Inflammatory macrophage treated with lipopolysaccharide for 1 hour (primary cell): Measurements from ENCODE around the gene MRPS14.
A peak's percentile ranks its signal among the peaks of the same experiment; 100 is the strongest.

Source experiments
- DNase-seq, 2 donors: peaks; one replicate each; pipeline ENCODE4 v3.0.0-alpha.2; 2020 to 2022

MRPS14 gene

DNA sequence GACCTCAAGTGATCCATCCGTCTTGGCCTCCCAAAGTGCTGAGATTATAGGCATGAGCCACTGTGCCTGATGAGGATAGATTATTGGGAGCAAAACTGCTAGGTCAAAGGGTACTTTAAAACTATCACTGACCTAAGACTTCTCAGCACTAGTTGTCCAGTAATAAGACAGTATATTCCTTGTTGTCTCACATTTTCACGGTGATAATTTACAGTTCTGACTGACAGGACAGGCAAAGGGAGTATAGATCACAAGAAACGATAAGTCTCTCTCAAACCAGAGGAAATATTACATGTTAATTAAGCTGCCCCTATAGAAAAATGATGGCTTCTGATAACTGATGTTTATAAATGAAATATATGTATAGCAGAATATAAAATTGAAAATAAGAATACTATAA lies 3.7 kb downstream of the MRPS14 start:
- DNase-seq, result no peak

GRCh38 chr1:175015243-175015642 lies 8.0 kb downstream of the MRPS14 start:
- no peak for DNase-seq

GRCh38 chr1:175013445-175013844 lies 9.8 kb downstream of the MRPS14 start:
- DNase-seq, result no peak

DNA sequence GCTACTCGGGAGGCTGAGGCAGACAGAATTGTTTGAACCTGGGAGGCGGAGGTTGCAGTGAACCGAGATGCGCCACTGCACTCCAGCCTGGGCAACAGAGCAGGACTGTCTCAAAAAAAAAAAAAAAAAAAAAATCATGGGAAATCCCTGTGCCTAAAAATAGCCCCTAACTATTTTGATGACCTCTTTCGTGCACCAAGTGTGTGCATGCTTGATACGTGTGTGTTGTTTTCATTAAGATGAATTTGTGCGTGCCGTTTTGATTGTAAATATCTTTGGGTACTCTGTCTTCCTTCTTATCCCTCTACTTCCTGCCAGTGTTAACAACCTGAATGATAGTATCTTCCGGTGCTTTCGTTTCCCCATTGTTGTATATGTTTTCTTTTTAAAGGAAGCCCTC lies 13.7 kb downstream of the MRPS14 start:
- no peak for DNase-seq

GRCh38 chr1:175005085-175005783 lies 18.0 kb downstream of the MRPS14 start:
- no peak for DNase-seq

- no peak for DNase-seq
These were observed 19.7 kb downstream of the MRPS14 start for GRCh38 chr1:175003521-175003920.

DNA sequence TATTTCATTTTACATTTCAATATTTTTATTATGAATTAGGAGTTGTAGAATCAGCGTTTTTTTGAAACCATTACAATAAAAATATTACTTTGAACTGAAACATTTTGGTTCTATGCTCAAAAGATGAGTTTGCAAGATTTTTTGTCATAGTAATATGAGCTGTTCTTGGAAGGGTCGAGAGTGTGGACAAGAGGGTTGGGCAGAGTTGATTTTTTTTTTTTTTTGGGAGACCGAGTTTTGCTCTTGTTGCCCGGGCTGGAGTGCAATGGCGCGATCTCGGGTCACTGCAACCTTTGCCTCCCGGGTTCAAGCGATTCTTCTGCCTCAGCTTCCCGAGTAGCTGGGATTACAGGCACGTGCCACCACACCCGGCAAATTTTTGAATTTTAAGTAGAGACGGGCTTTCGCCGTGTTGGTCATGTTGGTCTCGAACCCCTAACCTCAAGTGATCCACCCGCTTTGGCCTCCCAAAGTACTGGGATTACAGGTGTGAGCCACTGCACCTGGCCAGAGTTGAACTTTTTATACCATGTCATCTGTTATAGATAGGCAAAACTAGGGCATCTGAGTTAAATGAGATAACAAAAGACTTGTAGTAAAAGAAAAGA lies 20.2 kb downstream of the MRPS14 start:
- no peak for DNase-seq

GRCh38 chr1:175000697-175001187 lies 22.5 kb downstream of the MRPS14 start:
- DNase-seq, result peak in 1 of 2 donors; percentile 16

DNA sequence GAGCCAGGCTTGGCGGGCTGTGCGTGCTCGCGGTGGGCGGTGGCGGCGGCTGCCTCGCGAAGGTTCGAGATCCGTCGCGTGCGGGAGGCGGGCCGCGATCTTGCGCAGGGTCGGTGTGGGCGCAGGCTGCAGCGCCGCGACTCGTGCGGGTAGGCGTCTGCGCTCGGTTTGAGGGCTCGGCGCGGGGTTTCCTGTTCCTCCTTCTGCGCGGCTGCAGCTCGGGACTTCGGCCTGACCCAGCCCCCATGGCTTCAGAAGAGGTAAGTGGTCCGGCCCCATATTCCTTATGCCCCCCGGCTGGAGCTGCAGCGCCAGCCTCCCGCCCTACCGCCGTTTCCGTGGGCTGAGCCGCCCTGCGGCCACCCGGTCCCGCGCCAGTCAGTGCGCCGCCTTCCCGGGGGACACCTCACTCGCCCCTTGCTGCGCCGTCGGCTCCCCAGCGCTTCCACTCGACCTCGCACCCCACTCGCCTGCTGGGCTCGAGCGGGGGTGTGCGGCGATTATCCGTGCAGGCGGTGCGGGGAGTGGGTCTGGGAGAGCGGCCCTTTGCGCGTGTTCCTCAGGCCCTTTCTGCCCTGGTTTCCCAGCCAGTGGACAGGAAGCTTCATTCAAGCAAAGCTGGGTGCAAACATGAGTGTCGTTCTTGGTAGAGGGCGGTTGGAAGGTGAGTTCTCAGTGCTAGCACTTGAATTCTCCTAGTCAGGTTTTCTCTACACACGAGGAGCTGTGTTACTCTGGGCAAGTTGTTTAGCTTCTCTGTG lies 23.1 kb downstream of the MRPS14 start, which contains the start of gene CACYBP:
TSS of gene CACYBP (plus strand) at position 12 of the 761 bp plus-strand sequence. CDS start at position 246, 234 bp downstream.
- no peak for DNase-seq

DNA sequence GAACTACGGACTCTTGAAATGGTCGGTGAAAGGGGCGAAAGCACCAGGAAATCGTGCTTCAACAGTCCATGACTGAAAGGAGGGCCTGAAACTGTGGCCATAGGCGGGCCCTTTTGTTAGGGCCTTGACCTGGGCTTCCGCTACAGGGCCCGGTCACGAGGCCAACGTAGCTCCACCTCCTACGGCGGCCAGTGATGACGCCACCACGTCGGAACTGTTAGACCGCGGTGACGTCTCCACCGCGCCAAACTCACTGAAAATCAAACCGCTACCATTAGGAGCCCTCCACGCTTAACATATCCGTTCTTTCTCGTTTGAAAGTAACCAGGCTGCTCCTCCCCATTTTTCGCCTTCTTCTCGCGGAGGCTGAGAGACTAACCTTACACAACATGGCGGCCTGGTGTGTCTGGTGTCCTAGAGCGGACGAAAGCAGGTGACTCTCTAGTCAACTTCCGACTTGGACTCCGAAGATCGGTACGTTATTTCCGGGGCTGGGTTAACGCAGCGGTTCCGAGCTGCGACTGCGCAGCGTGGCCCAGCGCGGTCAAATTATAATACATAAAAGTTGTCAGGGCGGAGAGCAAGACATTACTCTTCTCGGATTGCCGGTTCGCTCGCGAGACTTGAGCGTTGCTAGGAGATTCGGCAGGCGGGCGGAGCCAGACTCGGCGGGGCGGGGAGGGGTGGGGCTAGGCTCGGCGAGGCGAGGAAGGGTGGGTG lies 23.8 kb downstream of the MRPS14 start:
- peak; percentile 99 for DNase-seq

- DNase-seq, result peak; percentile 53 to 73
These were observed 24.5 kb downstream of the MRPS14 start for GRCh38 chr1:174998569-174999215.

DNA sequence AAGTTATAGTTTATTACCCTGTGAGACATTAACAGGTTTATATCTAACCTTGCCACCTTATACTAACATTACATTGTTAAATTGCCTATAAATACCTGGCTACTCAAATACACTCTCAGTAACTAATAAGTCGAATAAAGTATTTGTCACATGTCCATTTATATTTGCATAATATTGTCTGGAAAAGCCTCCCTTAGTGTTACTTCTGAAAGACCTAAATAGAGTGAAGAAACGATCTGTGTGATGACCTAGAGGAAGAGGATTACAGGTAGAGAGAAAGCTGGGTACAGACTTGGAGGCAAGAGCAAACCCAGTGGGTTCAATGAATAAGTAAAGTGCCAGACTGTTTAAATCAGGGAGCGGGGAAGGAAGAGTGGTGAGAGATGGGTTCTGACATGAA lies 26.2 kb downstream of the MRPS14 start:
- DNase-seq, result no peak

GRCh38 chr1:174996476-174996875 lies 26.7 kb downstream of the MRPS14 start:
- DNase-seq, result no peak

DNA sequence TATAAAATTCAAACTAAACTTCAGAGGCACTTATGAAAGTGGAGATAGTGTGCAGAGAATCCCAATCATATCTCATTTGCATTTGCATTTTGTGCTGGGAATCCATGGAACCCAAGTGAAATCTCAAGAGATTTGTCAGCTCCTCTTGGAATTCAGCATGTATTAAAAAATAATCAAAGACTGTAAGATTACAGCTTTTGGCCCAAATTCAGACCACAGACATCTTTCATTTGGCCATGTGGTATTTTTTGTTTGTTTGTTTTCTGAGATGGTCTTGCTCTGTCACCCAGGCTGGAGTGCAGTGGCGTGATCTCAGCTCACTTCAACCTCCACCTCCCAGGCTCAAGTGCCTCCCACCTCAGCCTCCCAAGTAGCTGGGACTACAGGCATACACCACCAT lies 27.3 kb downstream of the MRPS14 start:
- no peak for DNase-seq

- DNase-seq, result no peak
These were observed 28.1 kb downstream of the MRPS14 start for GRCh38 chr1:174995121-174995520.

- DNase-seq, result no peak
These were observed 31.8 kb downstream of the MRPS14 start for GRCh38 chr1:174991473-174991872.

DNA sequence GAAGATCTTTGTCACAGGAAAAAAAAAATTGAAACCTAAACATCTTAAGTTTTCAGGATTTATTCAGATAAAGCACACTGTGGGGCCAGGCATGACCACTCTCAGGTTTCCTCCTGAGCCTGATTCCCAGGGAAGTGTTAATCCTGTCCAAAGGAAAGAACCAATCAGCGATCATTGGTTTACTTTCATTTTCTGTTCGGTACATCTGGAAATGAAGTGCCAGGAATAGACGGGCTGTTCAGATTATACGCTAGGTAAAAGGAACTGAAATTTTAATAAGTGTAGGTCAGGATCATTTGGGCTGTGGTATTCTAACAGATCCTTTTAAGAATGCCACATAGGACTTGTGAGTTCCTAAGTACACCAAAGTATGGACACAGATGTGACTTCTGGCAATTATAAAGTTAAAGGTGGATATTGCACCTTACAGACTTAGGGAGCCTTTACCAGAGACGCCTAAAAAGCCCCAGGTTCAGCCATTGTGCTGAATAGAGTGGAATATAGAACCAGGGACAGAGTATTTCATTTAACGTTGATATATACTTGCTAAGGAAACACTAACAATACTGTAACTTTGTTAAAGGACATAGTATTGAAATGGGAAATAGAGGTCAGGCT lies 32.7 kb downstream of the MRPS14 start:
- peak; percentile 45 to 51 for DNase-seq

DNA sequence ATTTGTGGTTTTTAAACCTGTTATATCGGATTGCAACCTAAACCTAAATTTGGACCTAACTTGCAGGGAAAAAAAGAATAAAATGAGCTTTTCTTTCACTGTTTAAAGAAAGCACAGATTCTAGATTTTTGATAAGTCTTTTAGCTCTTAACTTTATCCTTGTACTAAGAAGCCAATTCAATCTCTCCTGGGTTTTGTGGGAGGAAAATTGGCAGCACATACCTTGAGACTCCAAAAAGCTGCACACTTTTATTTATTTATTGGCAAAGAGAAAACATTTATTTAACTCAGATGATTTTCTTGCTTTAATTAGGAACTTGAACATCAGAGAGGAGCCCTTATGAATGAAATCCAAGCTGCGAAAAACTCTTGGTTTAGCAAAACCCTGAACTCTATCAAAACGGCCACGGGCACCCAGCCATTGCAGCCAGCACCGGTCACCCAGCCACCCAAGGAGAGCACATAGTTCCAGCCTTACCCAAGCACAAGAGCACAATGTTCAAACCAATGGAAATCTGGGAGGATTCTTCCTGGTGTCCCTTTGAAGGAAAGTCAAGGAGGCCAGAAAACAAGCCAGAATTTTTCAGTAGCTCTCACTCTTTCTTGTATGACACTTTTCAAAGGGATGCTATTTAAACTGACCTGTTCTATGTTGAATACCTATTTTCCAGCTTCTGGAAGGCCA lies 33.5 kb downstream of the MRPS14 start:
- DNase-seq, result no peak

DNA sequence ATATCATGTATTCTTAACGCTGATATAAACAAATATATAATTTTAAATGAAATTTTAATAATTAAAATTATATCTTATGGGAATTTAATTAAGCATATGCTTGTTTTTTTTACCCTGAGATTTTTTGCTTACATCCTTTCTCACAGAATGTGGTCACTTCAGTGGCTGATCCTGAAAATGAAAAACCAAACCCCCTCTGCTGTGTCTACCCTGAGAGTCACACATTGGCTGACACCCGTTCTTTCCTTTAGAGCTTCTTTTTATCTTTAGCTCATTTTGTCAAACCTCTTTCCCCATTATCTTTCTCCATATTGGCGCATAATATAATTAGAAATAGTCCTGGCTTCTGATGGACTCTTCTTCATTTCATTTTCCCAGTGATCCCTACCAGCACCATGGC lies 34.2 kb downstream of the MRPS14 start:
- no peak for DNase-seq

DNA sequence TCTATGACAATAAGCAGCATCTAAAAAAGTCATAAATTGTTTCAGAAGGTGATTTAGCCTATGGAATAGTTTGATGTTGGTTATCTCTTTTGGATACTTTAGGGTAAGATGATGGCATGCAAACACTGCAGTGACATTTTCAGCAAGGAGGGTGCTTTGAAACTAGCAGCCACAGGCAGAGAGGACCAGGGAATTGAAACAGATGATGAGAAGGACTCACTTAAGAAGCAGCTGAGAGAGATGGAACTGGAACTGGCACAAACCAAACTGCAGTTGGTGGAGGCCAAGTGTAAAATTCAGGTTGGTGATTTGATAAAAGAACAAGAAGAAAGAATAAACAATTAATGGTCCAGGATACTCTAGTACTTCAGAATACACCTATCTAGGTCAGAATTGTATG lies 34.7 kb downstream of the MRPS14 start:
- DNase-seq, result no peak

DNA sequence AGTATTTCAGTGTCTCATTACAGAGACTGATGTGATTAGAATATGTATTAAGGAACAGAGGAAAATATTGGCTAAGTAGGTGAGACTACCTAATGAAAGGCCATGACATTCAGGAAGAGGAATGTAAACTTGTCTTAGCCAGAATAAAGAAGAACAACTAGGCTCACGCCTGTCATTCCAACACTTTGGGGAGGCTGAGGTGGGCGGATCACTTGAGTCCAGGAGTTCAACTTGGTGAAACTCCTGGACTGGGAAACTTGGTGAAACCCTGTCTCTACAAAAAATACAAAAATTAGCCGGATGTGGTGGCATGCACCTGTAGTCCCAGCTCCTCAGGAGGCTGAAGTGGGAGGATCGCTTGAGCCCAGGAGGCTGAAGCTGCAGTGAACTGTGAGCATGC lies 38.3 kb downstream of the MRPS14 start:
- DNase-seq, result no peak
